Astrocyte of the cerebellum (primary cell): ENCODE measurements around the gene KCNH1.

Experiments
- DNase-seq: peaks from one replicate; pipeline ENCODE4 v3.0.0-alpha.2; 2011; ENCODE audit warnings: low read depth
- H3K4me3 ChIP-seq: 2 replicates; pipeline ENCODE4 v1.5.1; 2011; ENCODE audit warnings: mild to moderate bottlenecking, low read depth, low read length, moderate library complexity
- in situ Hi-C: cut with HindIII; loops from 2 replicates; pipeline ENCODE4 v1.10.0; 2017; ENCODE audit warnings: low sequenced_read_pairs
- TF ChIP-seq, protein P1 (sequence below): IDR thresholded peaks from 2 replicates; pipeline ENCODE4 v1.5.1; 2012; ENCODE audit warnings: low read length, low read depth, moderate library complexity, mild to moderate bottlenecking; ENCODE audit errors: missing control alignments

KCNH1 gene

DNA sequence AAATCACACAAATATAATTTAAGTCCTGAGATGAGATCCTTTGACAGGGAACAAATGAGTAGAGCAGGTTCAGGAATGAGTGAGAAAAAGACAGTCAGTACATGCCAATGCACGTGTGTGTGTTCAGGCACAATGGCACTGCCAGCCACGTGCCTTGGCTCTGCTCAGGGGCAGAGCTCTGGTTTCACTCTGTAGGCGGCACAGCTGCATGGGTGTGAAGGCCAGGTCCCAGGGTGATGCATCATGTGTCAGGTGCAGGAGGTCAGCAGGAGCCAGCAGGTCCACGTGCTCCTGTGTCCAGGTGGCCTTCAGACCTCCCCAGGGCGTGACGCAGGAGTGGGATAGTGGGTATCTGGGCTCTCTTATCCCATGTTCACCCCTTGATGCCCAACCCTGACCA lies 386.1 kb downstream of the KCNH1 start:
- in situ Hi-C loops = no loop called here
- no peak for DNase-seq
- TF ChIP-seq, protein P1, sequence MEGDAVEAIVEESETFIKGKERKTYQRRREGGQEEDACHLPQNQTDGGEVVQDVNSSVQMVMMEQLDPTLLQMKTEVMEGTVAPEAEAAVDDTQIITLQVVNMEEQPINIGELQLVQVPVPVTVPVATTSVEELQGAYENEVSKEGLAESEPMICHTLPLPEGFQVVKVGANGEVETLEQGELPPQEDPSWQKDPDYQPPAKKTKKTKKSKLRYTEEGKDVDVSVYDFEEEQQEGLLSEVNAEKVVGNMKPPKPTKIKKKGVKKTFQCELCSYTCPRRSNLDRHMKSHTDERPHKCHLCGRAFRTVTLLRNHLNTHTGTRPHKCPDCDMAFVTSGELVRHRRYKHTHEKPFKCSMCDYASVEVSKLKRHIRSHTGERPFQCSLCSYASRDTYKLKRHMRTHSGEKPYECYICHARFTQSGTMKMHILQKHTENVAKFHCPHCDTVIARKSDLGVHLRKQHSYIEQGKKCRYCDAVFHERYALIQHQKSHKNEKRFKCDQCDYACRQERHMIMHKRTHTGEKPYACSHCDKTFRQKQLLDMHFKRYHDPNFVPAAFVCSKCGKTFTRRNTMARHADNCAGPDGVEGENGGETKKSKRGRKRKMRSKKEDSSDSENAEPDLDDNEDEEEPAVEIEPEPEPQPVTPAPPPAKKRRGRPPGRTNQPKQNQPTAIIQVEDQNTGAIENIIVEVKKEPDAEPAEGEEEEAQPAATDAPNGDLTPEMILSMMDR = no peak
- H3K4me3 ChIP-seq = no peak overlapping the region

DNA sequence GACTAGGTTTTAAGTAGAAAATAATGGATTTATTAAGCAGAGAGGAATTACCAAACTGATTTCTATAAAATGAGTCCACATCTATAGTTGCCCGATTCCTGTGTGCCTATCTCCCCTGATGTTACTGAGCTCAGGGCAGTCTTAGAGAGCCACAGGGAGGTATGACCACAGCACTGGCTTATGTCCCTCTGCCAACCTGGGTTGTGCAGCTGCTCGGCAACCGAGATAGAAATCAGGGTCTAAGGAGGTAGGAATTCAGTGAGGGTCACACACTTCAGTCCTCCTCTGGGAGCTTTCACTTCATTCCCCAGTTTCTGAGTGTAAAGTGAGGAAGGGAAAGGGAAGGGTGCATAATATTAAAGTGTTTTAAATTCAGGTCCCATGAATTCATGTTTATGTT lies 386.8 kb downstream of the KCNH1 start:
- no peak for DNase-seq
- in situ Hi-C loops = no loop called here

DNA sequence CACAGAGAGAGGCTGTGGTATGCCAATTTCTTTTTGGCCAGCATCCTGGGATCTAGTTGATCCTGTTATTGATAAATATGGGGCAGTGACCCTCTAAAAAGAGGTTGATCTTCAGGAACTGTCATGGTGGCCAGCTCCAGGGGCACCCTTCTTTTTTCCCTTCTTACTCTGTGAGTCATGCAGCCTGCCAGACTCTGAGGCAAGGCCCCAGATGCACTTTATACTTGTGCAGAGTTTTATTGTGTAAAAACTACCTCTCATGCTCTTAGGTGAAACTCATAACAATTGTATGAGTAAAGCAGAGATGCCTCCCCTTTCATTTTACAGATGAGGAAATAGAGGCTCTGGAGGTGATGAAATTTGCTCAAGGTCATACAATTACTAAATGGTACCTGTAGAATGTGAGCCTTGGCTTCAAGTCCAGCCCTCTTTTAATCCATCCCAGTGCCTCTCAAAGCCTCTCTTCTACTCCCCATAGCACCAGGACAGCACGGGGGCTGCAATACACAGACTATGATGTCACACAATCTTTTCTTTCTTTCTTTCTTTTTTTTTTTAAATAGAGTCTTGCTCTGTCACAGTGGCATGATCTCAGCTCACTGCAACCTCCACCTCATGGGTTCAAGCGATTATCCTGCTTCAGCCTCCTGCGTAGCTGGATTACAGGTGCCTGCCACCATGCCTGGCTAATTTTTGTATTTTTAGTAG lies 387.8 kb downstream of the KCNH1 start:
- TF ChIP-seq, protein P1 = no peak
- in situ Hi-C loops = no loop called here
- no peak for DNase-seq
- H3K4me3 ChIP-seq = no peak overlapping the region

More for the DNA sequence above, 386.8 kb downstream of the KCNH1 start:
- H3K4me3 ChIP-seq = no peak overlapping the region
- TF ChIP-seq, protein P1 = no peak

DNA sequence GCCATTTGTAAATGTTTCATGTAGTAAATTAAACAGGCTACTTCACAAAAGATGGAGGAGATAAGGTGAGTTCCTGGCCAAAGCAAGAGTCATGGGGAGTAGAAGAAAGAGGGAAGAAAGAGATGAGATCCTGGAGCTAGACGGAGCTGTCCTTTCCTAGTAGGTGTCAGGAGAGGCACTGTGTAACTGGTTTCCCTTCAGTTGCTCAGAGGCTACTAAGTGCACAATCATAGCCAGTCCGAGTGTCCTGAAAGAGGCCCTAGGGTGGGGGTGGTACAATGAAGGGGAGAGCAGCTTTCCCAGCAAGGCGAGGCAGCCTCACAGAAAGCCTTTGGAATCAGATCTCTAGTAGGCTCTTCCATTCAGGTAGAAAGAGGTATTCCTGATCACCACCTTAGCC lies 390.9 kb downstream of the KCNH1 start:
- in situ Hi-C loops = no loop called here
- no peak for DNase-seq
- TF ChIP-seq, protein P1 = no peak
- H3K4me3 ChIP-seq = no peak overlapping the region

DNA sequence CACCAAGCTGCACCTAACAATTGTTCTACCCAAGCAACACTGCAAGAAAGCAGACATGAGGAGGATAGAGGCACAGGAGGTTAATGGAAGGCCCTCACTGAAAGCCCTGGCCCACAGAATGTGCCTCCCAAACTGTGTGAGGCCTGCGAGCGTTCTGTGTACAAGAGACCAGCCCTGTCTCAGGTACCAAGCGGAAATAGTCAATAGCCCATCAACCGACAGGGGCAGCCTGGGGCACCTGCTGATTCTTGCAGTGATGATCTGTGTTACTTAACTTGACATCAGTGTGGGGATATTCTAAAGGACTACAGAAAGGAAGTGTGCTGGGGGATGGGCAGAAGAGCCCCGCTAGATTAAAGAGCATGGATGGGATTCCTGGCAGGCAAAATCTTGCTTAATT lies 392.4 kb downstream of the KCNH1 start:
- TF ChIP-seq, protein P1 = no peak
- DNase-seq = no peak
- in situ Hi-C loops = no loop called here
- no peak overlapping the region for H3K4me3 ChIP-seq

DNA sequence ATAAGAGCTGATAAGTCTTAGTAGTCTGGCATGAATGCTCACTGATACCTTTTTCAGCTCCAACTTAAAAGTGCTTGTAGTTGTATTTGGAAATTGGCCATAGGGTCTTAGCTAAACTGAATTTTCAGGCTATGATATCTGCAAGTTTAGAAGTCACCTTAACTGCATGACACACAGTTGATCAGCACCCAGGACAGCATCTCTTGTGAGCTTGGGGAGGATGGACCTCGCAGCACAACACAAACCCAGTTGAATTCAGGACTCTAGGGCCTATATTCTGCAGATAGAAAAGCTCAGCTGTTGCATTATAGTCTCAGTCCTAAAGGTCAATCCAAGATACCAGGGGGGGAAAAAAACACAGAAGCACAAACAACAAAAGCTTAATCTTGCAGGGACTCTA lies 394.3 kb downstream of the KCNH1 start:
- in situ Hi-C loops = no loop called here
- no peak overlapping the region for H3K4me3 ChIP-seq
- DNase-seq = no peak
- TF ChIP-seq, protein P1 = no peak
